ENCODE data around the gene RIPPLY2. TPM values are rescaled to one million over a fixed set of nuclear protein-coding genes. Genes with fewer than 3 reads are reported as not detected.
A peak's percentile ranks its signal among the peaks of the same experiment; 100 is the strongest.

RIPPLY2 gene
- total RNA-seq, 6 experiments from 2014 or later: not detected

DNA sequence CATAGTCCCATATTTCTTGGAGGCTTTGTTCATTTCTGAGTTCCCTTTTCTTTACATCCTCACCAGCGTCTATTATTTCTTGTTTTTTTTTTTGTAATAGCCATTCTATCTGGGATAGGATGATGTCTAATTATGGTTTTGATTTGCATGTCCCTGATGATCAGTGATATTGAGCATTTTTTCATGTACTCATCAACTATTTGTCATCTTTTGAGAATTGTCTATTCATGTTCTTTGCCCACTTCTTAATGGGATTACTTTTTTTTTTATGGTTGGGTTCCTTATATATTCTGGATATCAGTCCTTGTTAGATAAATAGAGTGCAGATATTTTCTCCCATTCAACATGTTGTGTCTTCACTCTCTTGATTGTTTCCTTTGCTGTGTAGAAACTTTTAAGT lies 48.5 kb downstream of the RIPPLY2 start:
- DNase-seq (no peak), ATAC-seq (no peak)
- Histone ChIP-seq H3K27me3 (no peaks in the 10 kb centered on the region), H3K9me3 (no peaks in the 10 kb centered on the region), H3K27ac (no peak overlapping the region), H3K4me1 (no peaks in the 10 kb centered on the region), H3K36me3 (no peaks in the 10 kb centered on the region), H3K4me3 (no peak overlapping the region)
- 89% methylated on average over 1 of the region's 1 CpG for WGBS (ENCODE audit: insufficient coverage, low coverage, low lambda C conversion rate, missing lambda C conversion rate)
- intact Hi-C loops (cut with DNase I): no loop called here
- TF ChIP-seq, protein P1, sequence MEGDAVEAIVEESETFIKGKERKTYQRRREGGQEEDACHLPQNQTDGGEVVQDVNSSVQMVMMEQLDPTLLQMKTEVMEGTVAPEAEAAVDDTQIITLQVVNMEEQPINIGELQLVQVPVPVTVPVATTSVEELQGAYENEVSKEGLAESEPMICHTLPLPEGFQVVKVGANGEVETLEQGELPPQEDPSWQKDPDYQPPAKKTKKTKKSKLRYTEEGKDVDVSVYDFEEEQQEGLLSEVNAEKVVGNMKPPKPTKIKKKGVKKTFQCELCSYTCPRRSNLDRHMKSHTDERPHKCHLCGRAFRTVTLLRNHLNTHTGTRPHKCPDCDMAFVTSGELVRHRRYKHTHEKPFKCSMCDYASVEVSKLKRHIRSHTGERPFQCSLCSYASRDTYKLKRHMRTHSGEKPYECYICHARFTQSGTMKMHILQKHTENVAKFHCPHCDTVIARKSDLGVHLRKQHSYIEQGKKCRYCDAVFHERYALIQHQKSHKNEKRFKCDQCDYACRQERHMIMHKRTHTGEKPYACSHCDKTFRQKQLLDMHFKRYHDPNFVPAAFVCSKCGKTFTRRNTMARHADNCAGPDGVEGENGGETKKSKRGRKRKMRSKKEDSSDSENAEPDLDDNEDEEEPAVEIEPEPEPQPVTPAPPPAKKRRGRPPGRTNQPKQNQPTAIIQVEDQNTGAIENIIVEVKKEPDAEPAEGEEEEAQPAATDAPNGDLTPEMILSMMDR (IDR thresholded peaks at IDR 0.05): no peak
- no peak for TF ChIP-seq POLR2A (IDR thresholded peaks at IDR 0.05)

DNA sequence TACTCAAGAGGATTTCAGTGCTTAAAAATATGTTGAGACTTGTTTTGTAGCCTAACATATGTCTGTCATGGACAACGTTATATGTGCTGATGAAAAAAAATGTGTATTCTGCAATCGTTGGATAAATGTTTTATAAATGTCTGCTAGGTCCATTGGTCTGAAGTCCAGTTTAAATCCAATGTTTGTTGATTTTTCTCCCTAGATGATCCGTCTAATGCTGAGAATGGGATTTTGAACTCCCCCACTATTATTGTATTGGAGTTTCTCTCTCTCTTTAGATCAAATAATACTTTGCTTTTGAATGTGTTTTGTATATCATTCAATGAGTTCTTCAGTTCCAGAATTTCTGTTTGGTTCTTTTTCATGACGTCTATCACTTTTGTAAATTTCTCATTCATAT lies 51.2 kb downstream of the RIPPLY2 start:
- DNase-seq (no peak), ATAC-seq (peak in 3 of 4 donors; percentile 30 to 74 (median 59))
- H3K9me3 ChIP-seq: no peaks in the 10 kb centered on the region
- 48% methylated on average over 4 of the region's 4 CpGs for WGBS (ENCODE audit: insufficient coverage, low coverage, low lambda C conversion rate, missing lambda C conversion rate)
- no peaks in the 10 kb centered on the region for H3K27me3 ChIP-seq
- H3K27ac ChIP-seq: no peak overlapping the region
- no peaks in the 10 kb centered on the region for H3K4me1 ChIP-seq
- H3K36me3 ChIP-seq: no peaks in the 10 kb centered on the region
- intact Hi-C loops (cut with DNase I): no loop called here
- no peak overlapping the region for H3K4me3 ChIP-seq
- TF ChIP-seq, protein P1 (IDR thresholded peaks at IDR 0.05): no peak
- no peak for TF ChIP-seq POLR2A (IDR thresholded peaks at IDR 0.05)

DNA sequence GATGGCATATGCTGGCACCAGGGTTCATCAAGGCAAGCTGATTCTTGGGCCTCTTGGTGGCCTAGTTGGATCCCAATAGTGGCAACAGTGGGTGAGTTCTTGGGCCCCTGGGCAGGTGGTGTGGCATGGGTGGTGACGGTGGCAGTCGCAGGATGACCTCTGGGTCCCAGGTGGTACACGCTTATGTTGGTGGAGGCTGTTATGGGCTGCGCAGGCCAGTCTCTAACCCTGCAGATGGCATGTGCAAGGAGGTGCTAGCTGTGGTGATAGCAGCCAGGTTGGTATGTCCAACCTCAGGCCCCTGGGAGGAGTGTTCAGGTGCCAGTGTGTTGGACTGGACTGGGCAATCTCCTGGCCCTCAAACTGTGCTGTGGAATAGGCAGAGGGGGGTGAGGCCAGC lies 52.5 kb downstream of the RIPPLY2 start:
- no peak overlapping the region for H3K27ac ChIP-seq
- intact Hi-C loops (cut with DNase I): no loop called here
- H3K36me3 ChIP-seq: no peaks in the 10 kb centered on the region
- TF ChIP-seq POLR2A (IDR thresholded peaks at IDR 0.05): no peak
- TF ChIP-seq, protein P1 (IDR thresholded peaks at IDR 0.05): no peak
- ATAC-seq (no peak), DNase-seq (no peak)
- no CpG with 5 or more reads among the region's 4 CpGs for WGBS (ENCODE audit: insufficient coverage, low coverage, low lambda C conversion rate, missing lambda C conversion rate)
- no peaks in the 10 kb centered on the region for H3K9me3 ChIP-seq
- H3K4me1 ChIP-seq: no peaks in the 10 kb centered on the region
- no peaks in the 10 kb centered on the region for H3K27me3 ChIP-seq
- no peak overlapping the region for H3K4me3 ChIP-seq

Other genes starting within 250 kb of the RIPPLY2 start
- gene SNAP91, start 144.3 kb upstream of the RIPPLY2 start, total RNA-seq: not detected
- gene CYB5R4, start 6.3 kb downstream of the RIPPLY2 start, total RNA-seq: 1 to 10 TPM; 3.6 to 7.9 (median 5.1) TPM
- under 1 TPM in 3 of 6 experiments, not detected in 3; 0.12 to 0.35 (median 0.12) TPM for gene MRAP2, start 180.4 kb downstream of the RIPPLY2 start, total RNA-seq